GM19324 (cell line): Measurements from ENCODE around the gene KCTD16.

Experiments used
- ATAC-seq: cut with Tn5 transposase; IDR thresholded peaks from one replicate; pipeline ENCODE4 v1.9.1; 2021; ENCODE audit warnings: mild to moderate bottlenecking, moderate library complexity; ENCODE audit not compliant: unreplicated experiment, low FRiP score

KCTD16 gene

GRCh38 chr5:144170276-144171024 lies at the start of gene KCTD16, which contains the start of gene YIPF5:
KCTD16 (plus strand) TSS chr5:144170873.
YIPF5 (minus strand) TSS chr5:144170659; CDS start chr5:144169955, 704 bp downstream.
- ATAC-seq, result peak; percentile 100

DNA sequence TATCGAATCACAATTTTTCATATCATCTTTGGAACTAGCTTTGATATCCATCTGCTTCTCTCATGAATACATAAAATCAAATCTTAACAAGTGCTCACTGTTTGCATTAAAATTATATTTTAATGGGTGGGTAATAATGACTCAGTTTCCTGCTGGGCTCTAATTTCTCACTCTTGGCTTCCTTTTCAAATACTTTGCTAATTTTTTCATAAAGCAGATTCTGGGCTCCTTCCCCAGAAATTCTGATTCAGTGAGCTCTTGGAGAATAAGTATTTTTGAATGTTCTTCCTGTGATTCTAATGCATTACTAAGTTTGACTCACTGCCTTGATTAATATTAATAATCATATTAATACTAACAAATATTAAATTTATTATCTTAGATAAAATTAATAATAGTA lies 49.1 kb upstream of the KCTD16 start:
- ATAC-seq, result no peak

DNA sequence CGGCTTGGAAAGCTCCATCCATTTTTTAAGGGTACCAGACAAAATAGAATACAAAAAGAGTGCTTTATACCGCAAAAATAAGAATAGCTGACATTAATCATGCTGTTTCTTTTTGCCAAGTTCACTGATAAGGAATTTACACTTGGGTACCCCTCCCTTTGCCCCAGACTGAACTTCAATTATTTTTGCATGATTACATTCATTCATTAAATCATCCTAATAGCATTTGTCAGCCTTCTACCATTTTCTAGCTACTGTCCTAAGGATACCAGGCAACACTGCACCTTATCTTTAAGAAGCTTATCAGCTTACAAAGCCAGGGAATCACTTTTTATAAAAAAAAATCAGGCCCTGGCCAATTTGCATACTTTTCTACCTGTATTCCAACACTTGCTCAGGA lies 48.6 kb upstream of the KCTD16 start:
- no peak for ATAC-seq

- no peak for ATAC-seq
These were observed 48.0 kb upstream of the KCTD16 start for GRCh38 chr5:144122641-144123040.

- ATAC-seq, result no peak
These were observed 45.4 kb upstream of the KCTD16 start for GRCh38 chr5:144125163-144125726.

DNA sequence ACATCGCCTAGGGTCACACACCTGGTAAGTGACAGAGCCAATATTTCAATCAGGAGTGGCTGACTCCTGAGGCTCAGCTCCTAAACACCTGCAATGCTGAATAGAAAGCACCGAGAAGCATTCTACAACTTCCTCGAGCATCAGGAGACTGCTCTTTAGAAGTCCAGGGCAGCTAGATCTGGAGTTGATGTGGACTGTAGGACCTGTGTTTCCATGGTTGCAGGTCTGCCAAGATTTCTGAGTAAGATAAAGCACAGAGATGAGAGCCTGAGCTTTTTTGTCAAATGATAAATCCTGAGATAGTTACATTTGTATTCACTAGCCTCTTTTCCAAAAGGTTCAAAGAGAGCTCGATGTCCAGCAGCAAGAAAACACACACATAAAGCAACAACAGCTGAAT lies 44.0 kb upstream of the KCTD16 start:
- ATAC-seq, result no peak

GRCh38 chr5:144128844-144129243 lies 41.8 kb upstream of the KCTD16 start:
- ATAC-seq, result no peak

DNA sequence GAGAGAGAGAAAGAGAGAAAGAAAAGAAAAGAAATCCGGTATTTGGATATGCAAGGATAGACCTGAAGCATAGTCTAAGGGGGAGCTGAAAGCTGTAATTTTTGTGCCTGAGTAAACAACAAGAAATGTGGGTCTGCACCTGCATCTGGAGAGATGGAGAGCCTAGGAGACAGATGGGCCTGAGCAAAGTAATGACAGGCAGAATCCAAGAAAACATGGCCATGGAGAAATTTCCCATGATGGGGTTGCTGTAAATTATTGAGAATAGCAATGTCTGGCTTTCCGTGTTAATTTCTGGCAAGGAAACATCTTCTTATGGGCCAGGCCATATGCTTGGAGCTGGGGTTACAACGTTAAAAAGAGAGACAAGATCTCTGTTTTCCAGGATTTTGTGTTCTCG lies 40.4 kb upstream of the KCTD16 start:
- no peak for ATAC-seq

GRCh38 chr5:144131261-144131660 lies 39.4 kb upstream of the KCTD16 start:
- ATAC-seq, result no peak

DNA sequence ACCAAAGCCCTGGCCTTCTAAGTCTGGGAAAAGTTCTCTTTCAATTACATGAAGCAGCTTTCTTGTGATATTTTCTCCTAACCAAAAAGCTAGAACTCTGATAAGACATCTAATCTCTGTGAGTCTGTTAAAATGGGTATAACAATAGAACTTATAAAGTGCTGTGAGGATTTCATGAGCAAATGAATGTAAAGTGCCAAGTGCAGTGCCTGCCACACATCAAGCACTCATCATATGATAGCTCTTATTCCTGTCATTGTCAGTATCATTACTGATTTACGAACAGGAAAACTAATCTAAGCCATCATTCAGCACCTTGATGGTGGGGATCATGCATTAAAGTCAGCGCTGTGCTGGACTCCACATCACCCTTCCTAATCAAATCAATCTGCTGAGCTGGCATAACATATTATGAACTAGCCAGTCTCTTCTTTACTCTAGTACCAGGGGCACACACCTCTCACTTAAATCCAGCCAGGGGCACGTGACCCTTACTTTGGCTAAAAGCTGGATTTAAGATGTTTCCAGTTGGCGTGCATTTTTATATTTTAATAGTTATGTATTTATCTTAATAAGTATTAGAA lies 37.5 kb upstream of the KCTD16 start:
- ATAC-seq, result no peak

DNA sequence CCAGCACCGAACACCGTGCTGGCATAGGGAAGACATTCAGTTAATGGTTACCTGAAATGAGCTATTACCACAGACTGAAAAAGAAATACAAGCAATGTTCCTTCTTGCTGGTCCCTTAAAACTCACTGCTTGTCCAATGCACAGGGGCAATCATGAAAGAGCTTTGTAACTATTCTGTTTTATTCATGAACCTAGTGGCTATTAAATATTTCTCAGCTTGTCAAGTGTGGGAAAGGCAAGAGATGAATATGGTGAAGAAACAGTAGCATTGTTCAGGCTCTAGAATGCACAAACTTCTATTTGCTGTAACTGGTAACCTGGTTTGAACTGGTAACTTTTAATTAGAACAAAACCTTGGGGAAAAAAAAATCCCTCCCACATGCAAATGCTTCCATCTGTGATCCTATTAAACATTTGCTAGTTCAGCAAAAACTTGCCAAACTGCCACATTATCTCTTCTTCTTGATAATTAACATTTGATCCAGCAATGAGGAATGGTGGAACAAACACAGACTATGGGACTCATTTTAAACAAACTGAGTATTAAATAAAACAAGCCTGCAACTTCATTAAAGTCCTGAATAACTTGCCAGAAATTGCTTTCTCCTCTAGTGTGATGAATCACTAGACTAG lies 36.4 kb upstream of the KCTD16 start:
- no peak for ATAC-seq

- ATAC-seq, result no peak
These were observed 35.4 kb upstream of the KCTD16 start for GRCh38 chr5:144135113-144135762.

GRCh38 chr5:144139586-144139985 lies 31.1 kb upstream of the KCTD16 start:
- ATAC-seq, result no peak

- ATAC-seq, result peak; percentile 12
These were observed 29.1 kb upstream of the KCTD16 start for GRCh38 chr5:144141585-144141984.

- ATAC-seq, result peak; percentile 72
These were observed 28.4 kb upstream of the KCTD16 start for GRCh38 chr5:144142139-144142823.

DNA sequence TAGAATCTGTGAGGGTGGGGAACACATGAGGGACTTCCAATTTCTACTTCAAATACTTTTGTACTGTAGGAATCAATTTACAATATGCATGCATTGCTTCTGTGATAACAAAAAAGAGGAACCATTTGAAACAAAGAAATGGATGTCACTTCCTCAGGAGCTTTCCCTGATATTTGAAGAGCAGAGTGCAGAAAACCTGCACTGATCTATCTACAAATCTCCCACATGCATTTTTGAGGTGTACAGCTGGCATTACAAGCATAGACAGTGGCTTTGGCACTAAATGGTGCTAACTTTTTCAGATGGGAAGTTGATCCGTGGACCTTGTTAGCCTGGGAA lies 27.9 kb upstream of the KCTD16 start:
- no peak for ATAC-seq

- ATAC-seq, result no peak
These were observed 27.0 kb upstream of the KCTD16 start for GRCh38 chr5:144143625-144144024.

- ATAC-seq, result no peak
These were observed 25.5 kb upstream of the KCTD16 start for GRCh38 chr5:144144956-144145751.

- ATAC-seq, result no peak
These were observed 19.6 kb upstream of the KCTD16 start for GRCh38 chr5:144151026-144151425.

GRCh38 chr5:144156767-144157171 lies 13.9 kb upstream of the KCTD16 start:
- ATAC-seq, result no peak
